Raji (cell line): ENCODE measurements around the gene LMO7.

Source experiments
- POLR2A ChIP-seq: IDR thresholded peaks from 2 replicates; pipeline ENCODE4 v1.6.1; 2011; ENCODE audit warnings: low read depth, low read length, control low read depth; ENCODE audit not compliant: insufficient read depth

LMO7 gene

DNA sequence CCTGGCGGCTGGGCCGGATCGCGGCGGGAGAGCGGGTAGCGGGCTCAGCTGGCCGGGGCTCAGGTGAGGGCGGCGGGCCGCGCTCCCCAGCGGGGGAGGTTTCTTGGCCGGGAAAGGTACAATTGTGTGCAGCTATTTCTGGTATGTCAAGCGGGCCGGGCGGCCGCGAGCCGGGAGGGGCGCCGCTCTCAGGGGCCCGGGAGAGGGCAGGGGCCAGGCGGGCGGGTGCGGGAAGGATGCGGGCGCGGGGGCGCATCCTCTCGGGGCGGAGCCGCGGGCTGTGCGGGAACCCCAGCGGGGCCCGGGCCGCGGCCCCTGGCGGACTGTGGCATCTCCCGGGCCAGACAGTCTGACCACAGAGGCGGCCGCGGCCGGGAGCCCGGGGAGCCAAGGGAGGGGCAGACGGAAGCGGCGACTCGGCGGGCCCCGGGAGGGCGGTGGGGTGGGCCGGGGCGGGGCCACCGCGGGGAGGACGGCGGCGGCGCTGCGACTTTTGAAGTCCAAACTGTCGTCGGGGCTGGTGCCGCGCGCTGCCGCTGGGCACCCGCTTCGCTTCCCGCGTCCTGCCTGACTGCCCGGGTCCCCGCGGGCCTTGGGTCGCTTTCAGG lies at the start of gene LMO7:
TSS of gene LMO7 (plus strand) at position 503 of the 608 bp plus-strand sequence. CDS start 328 bp downstream, outside the sequence.
- no peak for TF ChIP-seq POLR2A

DNA sequence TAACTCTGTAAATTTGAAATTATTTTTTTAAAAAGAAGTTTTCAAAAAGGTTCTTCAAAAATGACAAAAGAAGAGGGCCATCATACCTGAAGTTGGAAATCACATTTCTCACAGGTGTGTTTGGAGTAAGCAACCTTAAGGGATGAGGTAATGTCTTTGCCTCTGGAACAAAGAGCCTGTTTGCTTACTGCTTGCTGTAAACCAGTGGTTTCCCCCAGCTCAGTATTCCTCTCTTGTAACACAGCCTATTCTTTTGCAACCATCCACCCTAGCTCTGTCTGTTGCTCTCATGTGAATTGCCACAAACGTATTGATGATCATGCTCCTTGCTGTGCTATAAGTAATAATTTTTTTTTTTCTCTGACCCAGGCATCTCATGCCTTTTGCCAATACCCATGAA lies 48.5 kb upstream of the LMO7 start:
- no peak for TF ChIP-seq POLR2A

DNA sequence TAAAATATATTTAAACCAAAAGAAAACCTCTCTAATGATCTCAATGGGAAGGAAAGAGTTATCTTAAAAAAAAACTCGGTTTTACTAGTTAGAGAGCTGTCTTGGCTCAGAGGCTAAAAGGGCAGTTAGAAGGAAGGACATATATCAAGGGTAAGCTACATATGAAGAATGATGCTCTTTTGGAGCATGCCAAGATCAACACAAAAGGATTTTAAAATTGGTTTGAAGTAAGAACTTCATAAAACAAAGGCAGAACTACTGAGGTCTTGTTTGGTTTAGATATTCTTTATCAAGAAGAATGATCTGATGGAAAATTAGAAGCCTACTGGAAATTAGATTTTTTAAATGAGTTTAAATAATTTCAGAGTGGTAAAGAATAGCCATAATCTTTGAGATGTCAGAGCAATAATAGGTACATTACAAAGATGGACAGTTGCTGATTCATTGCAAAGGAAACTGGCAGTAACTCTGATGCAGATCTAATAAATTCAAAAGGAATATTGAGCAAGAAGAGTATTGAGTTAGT lies 39.4 kb upstream of the LMO7 start:
- no peak for TF ChIP-seq POLR2A

DNA sequence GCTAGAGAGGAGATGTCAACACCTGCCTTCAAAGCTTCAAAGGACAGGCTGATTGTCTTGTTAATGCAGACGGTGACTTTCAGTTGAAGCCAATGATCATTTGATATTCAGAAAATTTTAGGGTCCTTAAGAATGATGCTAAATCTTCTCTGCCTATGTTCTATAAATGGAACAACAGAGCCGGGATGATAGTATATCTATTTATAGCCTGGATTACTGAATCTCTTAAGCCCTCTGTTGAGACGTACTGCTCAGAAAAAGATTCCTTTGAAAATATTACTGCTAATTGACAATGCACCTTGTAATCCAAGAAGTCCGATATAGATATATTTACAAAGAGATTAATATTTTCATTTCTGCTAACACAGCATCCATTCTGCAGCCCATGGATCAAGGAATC lies 35.8 kb upstream of the LMO7 start:
- no peak for TF ChIP-seq POLR2A

DNA sequence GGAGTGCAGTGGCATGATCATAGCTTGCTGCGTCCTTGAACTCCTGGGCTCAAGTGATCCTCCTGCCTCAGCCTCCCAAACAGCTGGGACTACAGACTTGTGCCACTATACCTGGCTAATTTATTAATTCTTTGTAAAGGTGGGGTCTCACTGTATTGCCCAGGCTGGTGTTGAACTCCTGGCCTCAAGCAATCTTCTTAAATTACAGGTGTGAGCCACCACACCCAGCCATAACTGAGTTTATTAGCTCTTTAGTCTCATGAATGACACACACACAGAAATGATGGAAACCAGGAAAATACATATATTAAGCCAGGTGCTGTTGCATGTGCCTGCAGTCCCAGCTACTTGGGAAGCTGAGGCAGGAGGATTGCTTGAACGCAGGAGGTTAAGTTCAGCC lies 33.1 kb upstream of the LMO7 start:
- TF ChIP-seq POLR2A, result no peak

DNA sequence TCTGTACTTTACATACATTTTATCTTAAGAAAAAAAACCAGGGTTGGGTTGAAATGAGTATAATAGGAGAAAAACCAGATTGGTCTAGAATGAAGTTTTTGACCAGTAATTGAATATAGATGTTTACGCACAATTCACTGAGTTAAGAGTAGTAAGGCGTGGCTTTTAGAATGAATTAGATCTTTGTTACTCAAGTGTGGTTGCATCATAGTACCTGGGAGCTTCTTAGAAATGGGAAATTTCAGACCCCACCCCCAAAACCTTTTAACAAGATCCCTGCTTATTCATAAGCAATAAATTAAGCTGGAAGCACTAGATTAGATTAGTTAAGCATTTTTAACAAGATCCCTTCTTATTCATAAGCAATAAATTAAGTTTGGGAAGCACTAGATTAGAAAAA lies 28.7 kb upstream of the LMO7 start:
- TF ChIP-seq POLR2A, result no peak

DNA sequence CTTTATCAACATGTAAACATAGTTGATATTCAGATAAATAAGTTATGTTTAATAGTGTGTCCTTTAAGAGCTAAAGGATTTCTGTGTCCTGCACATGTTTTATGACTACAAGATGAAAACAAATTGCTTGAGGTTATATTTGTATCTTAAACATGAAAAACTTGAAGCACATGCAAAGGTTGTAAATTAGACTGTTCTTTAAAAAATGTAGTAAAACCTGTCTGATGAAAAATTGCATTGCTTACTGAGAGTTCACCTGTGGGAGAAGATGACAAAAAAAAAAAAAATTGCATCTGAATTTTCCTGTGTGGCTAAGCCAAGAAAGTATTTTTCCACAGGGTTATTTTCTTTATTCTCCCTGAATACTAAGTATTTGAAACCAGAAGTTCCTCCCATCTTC lies 25.7 kb upstream of the LMO7 start:
- no peak for TF ChIP-seq POLR2A

DNA sequence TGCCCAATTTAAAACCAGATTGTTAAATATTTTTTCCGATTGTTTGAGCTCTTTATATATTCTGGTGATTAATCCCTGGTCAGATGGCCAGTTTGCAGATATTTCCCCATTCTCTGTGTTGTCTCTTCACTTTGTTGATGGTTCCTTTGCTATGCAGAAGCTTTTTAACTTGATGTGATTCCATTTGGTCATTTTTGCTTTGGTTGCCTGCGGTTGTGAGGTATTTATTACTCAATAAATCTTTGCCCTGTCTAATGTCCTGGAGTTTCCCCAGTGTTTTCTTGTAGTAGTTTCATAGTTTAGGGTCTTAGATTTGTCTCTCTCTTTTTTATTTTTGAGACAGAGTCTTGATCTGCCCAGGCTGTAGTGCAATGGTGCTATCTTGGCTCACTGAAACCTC lies 23.8 kb upstream of the LMO7 start:
- TF ChIP-seq POLR2A, result no peak

DNA sequence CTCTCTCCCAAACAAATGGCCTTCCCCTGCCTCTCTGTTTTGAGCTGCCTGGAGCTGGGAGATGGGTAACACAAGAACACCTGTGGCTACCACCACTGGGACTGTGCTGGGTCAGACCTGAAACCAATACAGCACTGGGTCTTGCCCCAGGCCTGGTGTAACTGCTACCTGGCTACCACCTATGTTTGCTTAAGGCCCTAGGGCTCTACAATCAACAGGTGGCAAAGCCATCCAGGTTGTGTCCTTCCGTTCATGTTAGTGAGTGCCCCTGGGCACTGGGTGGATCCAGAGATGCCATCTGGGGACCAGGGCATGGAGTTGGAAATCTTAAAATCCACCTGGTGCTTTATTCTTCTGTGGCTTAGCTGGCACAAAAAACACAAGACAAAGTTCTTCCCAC lies 18.9 kb upstream of the LMO7 start:
- TF ChIP-seq POLR2A, result no peak

DNA sequence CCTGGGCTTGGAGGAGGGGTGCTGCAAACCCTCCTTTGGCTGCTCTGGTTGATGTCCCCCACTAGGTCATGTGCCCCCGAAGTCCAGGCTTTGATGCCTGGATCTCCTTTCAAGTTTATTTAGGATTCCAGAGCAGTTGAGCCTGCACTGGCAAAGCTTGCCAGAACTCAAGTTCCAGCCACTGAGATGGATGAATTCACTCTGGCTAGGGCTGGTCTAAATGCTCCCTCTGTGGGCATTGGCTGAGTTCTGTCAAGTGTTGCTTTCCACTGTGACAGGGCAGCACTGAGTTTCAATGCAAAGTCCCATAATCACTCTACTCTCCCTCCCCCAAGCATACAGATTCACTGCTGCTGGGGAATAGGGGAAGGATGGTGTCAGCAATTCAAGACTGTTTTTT lies 17.8 kb upstream of the LMO7 start:
- no peak for TF ChIP-seq POLR2A

DNA sequence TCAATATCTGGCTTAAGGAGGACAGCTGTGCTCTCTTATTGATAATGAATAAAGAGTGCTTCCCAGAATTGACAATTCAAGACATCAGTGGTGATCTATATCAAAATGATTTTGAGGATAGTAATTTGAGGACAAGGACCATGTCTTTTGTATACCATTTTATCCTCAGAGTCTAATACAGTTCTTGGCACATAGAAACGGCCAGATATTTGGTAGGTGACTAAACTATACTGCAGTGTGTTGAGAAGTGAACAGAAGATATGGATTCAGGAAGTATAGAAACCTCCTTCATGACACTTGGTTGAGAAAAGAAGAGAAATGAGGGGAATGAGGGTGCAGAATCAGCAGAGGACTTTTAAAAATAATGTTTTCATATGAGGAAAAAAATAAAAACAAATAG lies 16.1 kb upstream of the LMO7 start:
- no peak for TF ChIP-seq POLR2A

DNA sequence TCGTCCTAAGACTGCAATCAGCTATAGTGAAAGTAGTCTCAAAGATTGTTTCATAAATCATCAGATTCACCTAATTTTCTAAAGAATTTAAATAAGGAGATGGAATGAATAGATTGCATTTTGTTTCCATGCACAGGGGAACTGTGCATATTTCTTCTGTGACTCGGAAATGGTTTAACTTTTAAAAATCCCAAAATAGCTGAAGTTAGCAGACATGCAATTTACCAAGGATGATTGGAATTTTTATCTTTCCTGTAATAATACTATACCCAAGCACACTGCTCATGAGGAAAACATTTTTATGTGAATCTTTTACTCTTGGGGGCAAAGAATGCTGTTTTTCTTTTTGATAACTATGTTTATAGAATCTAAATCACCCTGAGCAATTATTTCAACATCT lies 15.0 kb upstream of the LMO7 start:
- no peak for TF ChIP-seq POLR2A

DNA sequence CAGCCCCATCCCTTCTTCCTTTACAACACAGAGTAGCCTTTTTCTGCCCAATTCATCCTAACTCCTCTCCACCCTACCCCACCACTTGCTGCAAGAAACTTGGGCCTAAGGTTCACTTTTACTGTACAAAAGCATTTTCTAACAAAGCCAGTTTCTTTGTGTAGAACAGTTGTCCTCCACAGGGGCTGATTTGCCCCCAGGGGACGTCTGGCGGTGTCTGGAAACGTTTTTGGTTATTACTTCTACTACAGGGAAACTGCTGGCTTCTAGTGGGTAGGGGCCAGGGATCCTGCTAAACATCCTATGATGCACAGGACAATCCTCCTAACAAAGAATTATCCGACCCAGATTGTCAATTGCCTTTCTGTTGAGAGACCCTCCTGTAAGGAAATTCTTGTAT lies 7.3 kb upstream of the LMO7 start:
- TF ChIP-seq POLR2A, result no peak

DNA sequence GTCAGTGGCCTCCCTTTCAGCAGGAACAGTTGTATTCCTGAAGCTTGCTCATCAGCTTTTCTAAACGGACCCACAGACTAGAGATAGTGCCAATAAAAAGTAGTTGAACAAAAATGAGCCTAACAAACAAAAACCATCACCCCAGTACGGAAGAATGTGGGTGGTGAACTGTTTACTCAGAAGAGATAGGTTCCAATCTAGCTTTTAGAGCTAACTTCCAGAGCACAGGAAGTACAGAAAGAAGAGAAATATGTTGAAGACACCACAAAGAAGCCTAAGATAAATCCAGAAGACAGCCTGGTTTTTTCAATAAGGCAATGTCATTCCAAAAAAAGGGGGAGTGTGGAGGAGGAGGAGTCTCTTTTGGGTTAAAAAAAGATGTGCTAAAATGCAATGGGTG lies 2.8 kb upstream of the LMO7 start:
- TF ChIP-seq POLR2A, result no peak

DNA sequence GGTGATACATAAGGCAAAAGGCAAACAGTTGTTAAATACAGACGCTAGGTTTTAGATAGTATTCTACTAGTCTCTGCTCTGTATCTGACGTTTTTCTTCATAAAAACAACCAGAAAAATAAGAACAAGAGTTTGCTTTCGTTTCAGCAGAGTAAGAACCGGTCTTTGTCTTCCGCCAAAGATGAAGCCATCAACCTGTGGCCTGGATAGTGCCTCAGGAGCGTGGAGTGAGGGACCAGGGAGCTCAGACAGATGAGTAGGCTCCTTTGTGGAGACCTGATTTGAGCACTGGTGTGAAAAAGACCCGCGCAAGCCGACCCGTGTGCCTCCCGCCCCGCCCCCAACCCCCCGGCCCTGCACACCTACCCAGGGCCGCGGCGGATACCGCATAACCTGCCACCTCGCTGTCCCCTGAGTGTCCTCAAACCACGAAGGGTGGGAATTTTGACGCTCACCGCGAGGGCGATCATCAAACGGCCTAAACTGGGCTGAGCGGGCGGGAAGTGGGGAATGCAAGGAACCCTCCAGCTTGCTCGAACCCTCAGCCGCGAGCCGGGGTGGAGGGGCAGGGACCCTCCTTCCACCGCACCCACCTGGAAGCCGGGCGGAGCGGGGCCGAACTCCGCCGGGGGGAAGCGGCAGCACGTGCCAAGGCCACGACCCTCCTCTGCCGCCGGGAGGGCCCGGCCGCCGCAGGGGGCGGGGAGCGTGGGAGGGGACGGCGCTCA lies 866 bp upstream of the LMO7 start:
- TF ChIP-seq POLR2A, result no peak

DNA sequence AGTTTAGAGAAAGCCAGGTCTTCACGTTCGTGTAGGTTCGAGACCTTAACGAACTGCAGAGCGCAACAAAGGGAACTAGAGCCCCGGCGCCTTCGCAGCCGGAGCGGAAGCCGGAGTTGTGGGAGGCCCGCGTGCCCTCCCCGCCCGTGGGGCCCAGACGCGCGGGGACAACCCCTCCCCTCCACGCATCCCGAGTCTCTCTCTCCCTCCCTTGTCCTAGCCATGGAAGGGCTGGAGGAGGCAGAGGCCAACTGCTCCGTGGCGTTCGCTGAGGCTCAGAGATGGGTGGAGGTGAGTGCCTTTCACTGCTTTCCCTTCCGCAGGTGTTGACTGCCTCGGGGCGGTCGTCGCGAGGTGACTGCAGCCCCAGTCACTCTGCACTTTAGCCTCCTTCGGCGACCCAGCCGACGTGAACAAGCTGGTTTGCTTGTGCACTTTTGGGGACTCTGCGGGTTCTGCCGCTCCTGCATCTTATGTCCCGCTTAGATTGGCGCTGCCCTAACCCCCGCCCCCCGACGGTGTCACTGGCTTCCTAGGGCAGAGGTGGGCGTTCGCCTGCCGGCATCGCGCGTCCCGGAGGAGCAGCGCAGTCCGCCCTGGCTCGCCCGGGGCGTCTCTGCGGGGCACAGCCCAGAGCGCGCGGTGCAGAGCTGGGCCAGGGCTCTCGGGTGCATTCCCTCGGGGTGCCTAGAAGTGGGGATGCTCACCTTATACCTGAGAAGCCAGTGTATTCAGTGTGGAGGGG lies 478 bp downstream of the LMO7 start:
- TF ChIP-seq POLR2A, result no peak
